HepG2 (cell line): ENCODE measurements around the gene BCL2L11. TPM values are rescaled to one million over a fixed set of nuclear protein-coding genes. Genes with fewer than 3 reads are reported as not detected.

Experiments used
- CAMTA2 ChIP-seq: sonication (generic); formaldehyde crosslinking; IDR thresholded peaks from 2 replicates; pipeline ENCODE4 v1.4.0; 2020; ENCODE audit warnings: mild to moderate bottlenecking, missing genetic modification reagents, borderline replicate concordance
- CERS6 ChIP-seq: sonication (generic); formaldehyde crosslinking; IDR thresholded peaks from 2 replicates; pipeline ENCODE4 v1.5.0; 2020; ENCODE audit warnings: missing genetic modification reagents
- EP300 ChIP-seq, 3 experiments: sonication (generic) in 1 of 3; formaldehyde crosslinking in 1 of 3; IDR thresholded peaks; 2 replicates each; pipeline versions ENCODE4 v1.5.1 to v1.6.1; 2011 to 2020; ENCODE audit warnings: low read depth in 2 of 3, low read length in 2 of 3, borderline replicate concordance in 1 of 3, improper control_type of control experiment in 1 of 3, mild to moderate bottlenecking in 1 of 3, missing genetic modification reagents in 1 of 3, moderate library complexity in 1 of 3
- HNRNPLL ChIP-seq: fragments of 200-400 bp; formaldehyde crosslinking; IDR thresholded peaks from 2 replicates; pipeline ENCODE4 v1.6.1; 2017; ENCODE audit warnings: mild to moderate bottlenecking, low read depth, low read length; ENCODE audit not compliant: poor library complexity, severe bottlenecking
- IRF1 ChIP-seq: sonication (generic); formaldehyde crosslinking; IDR thresholded peaks from 2 replicates; pipeline ENCODE4 v1.4.0; 2020; ENCODE audit warnings: low read depth, mild to moderate bottlenecking, missing genetic modification reagents
- LCORL ChIP-seq, 2 experiments: fragments of 450-650 bp in 1 of 2; sonication (generic) in 1 of 2; formaldehyde crosslinking in 1 of 2; IDR thresholded peaks; 2 replicates each; pipeline versions ENCODE4 v1.5.0 to v1.6.1; 2017 to 2020; ENCODE audit warnings: antibody characterized with exemption in 1 of 2, missing genetic modification reagents in 1 of 2
- NRL ChIP-seq: sonication (generic); formaldehyde crosslinking; IDR thresholded peaks from 2 replicates; pipeline ENCODE4 v1.5.0; 2020; ENCODE audit warnings: missing genetic modification reagents, mild to moderate bottlenecking, moderate library complexity, borderline replicate concordance
- RBAK ChIP-seq: sonication (generic); formaldehyde crosslinking; IDR thresholded peaks from 2 replicates; pipeline ENCODE4 v1.5.1; 2020; ENCODE audit warnings: mild to moderate bottlenecking, missing genetic modification reagents
- RFXAP ChIP-seq: sonication (generic); formaldehyde crosslinking; IDR thresholded peaks from 2 replicates; pipeline ENCODE4 v1.4.0; 2020; ENCODE audit warnings: missing genetic modification reagents, borderline replicate concordance
- SIX4 ChIP-seq: sonication (generic); formaldehyde crosslinking; IDR thresholded peaks from 2 replicates; pipeline ENCODE4 v1.4.0; 2020; ENCODE audit warnings: missing genetic modification reagents
- SMYD3 ChIP-seq: sonication (generic); formaldehyde crosslinking; IDR thresholded peaks from 2 replicates; pipeline ENCODE4 v1.8.1; 2023; ENCODE audit warnings: mild to moderate bottlenecking, missing genetic modification reagents
- SOX6 ChIP-seq, 2 experiments: fragments of 450-650 bp in 1 of 2; sonication (generic) in 1 of 2; formaldehyde crosslinking in 1 of 2; IDR thresholded peaks; 2 replicates each; pipeline versions ENCODE4 v1.4.0 to v1.6.1; 2017 to 2020; ENCODE audit warnings: antibody characterized with exemption in 1 of 2, mild to moderate bottlenecking in 1 of 2, missing genetic modification reagents in 1 of 2
- ZBTB7B ChIP-seq: sonication (generic); formaldehyde crosslinking; IDR thresholded peaks from 2 replicates; pipeline ENCODE4 v1.4.0; 2020; ENCODE audit warnings: missing genetic modification reagents
- ZNF101 ChIP-seq: sonication (generic); formaldehyde crosslinking; IDR thresholded peaks from 2 replicates; pipeline ENCODE4 v1.4.0; 2020; ENCODE audit warnings: mild to moderate bottlenecking, low read depth, missing genetic modification reagents, borderline replicate concordance
- ZNF382 ChIP-seq: sonication (generic); formaldehyde crosslinking; IDR thresholded peaks from 2 replicates; pipeline ENCODE4 v1.5.0; 2020; ENCODE audit warnings: missing genetic modification reagents, mild to moderate bottlenecking, borderline replicate concordance
- ZNF572 ChIP-seq: sonication (generic); formaldehyde crosslinking; IDR thresholded peaks from 2 replicates; pipeline ENCODE4 v1.5.1; 2020; ENCODE audit warnings: mild to moderate bottlenecking, missing genetic modification reagents
- ZNF737 ChIP-seq: sonication (generic); formaldehyde crosslinking; IDR thresholded peaks from 2 replicates; pipeline ENCODE4 v1.5.0; 2020; ENCODE audit warnings: missing genetic modification reagents, mild to moderate bottlenecking, borderline replicate concordance
- ZNF775 ChIP-seq: sonication (generic); formaldehyde crosslinking; IDR thresholded peaks from 2 replicates; pipeline ENCODE4 v1.4.0; 2020; ENCODE audit warnings: missing genetic modification reagents, mild to moderate bottlenecking, moderate library complexity, borderline replicate concordance
- ZNF782 ChIP-seq: sonication (generic); formaldehyde crosslinking; IDR thresholded peaks from 2 replicates; pipeline ENCODE4 v1.4.0; 2020; ENCODE audit warnings: missing genetic modification reagents, mild to moderate bottlenecking, borderline replicate concordance
- ZNF788 ChIP-seq: sonication (generic); formaldehyde crosslinking; IDR thresholded peaks from 2 replicates; pipeline ENCODE4 v1.5.0; 2020; ENCODE audit warnings: mild to moderate bottlenecking, missing genetic modification reagents, borderline replicate concordance
- polyA plus RNA-seq, 8 experiments: library from polyadenylated mRNA; depleted of rRNA in 3 of 8; stranded (reverse) in 7 of 8; unstranded in 1 of 8; fragments of >200 nt; fragmentation: Illumina TruSeq in 4 of 8; extraction: Trizol in 4 of 8; gene quantifications; 2 replicates each; pipeline versions ENCODE4 v1.2.1 to v1.2.3, GENCODE V29; 2011 to 2016; ENCODE audit warnings: low read depth in 4 of 8, missing spikeins in 1 of 8, mixed read lengths in 1 of 8; ENCODE audit not compliant: insufficient read depth in 1 of 8
- total RNA-seq, 5 experiments: library from RNA; depleted of rRNA; stranded (reverse); fragments of >200 nt; fragmentation: Illumina TruSeq; extraction: Trizol; gene quantifications; 2 replicates each; pipeline ENCODE4 v1.2.3, GENCODE V29; 2016; ENCODE audit warnings: low read depth in 1 of 5
- TF ChIP-seq, protein P1 (sequence below): sonication (generic); formaldehyde crosslinking; IDR thresholded peaks from 2 replicates; pipeline ENCODE4 v1.4.0; 2020; ENCODE audit warnings: mild to moderate bottlenecking, missing genetic modification reagents
- TF ChIP-seq, protein P2 (sequence below): sonication (generic); formaldehyde crosslinking; IDR thresholded peaks from 2 replicates; pipeline ENCODE4 v1.8.0; 2023; ENCODE audit warnings: mild to moderate bottlenecking, missing genetic modification reagents
- TF ChIP-seq, protein P3 (sequence below): sonication (generic); formaldehyde crosslinking; IDR thresholded peaks from 2 replicates; pipeline ENCODE4 v1.4.0; 2020; ENCODE audit warnings: mild to moderate bottlenecking, missing genetic modification reagents

Gene BCL2L11
- total and polyA plus RNA-seq, 2 of the 13 experiments (the other 11 are each of a cell fraction or from before 2014, with no cell fraction given), result 6.1 to 9.7 TPM

DNA sequence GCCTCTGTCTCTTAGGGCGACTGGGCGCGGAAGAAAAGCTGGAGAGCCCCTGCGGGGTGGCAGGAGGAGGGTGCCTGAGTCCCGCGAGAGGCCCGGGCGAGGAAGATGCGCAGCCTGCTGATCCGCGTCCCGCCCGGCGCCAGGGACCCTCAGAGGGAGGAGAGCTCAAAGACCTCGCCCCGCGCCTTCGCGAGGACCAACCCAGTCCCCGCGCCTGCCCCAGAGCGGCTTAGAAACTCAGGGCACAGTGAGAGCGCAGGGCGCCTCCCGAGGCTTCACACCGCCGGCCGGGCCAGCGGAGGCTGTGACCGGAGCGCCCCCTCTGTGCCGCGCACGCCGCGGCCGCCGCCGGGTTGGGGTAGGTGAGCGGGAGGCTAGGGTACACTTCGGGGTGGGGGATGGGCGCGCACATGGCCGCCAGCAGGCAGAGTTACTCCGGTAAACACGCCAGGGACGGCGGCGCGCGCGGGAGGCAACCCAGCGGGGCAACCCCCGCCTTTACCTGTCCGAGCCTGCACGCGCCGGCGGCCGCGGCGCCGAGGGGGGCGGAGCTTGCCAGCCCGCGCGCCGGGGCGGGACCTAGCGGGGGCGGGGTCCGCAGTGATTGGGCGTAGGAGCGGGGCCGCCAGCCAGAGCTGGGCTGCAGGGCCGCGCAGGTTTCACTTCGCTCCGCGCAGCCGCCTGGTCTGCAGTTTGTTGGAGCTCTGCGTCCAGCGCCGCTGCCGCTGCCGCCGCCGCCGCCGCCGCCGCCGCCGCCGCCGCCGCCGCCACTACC, at the start of gene BCL2L11 (continued):
- TF ChIP-seq SIX4 (CRISPR knock-in tag), result no peak; the same call in 1 of the 2 replicates
- peak; percentile 41; the same call in 1 of the 2 replicates for TF ChIP-seq ZNF775 (CRISPR knock-in tag)
- TF ChIP-seq, protein P1, sequence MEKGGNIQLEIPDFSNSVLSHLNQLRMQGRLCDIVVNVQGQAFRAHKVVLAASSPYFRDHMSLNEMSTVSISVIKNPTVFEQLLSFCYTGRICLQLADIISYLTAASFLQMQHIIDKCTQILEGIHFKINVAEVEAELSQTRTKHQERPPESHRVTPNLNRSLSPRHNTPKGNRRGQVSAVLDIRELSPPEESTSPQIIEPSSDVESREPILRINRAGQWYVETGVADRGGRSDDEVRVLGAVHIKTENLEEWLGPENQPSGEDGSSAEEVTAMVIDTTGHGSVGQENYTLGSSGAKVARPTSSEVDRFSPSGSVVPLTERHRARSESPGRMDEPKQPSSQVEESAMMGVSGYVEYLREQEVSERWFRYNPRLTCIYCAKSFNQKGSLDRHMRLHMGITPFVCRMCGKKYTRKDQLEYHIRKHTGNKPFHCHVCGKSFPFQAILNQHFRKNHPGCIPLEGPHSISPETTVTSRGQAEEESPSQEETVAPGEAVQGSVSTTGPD (CRISPR knock-in tag), result no peak
- TF ChIP-seq RBAK (CRISPR knock-in tag), result no peak
- TF ChIP-seq ZBTB7B (CRISPR knock-in tag), result peak; percentile 69; the same call in 1 of the 2 replicates
- TF ChIP-seq NRL, result peak; percentile 96
- no peak for TF ChIP-seq ZNF382 (CRISPR knock-in tag)
- no peak for TF ChIP-seq ZNF572
- TF ChIP-seq HNRNPLL, result peak; percentile 78
- TF ChIP-seq EP300 (IDR thresholded peaks at IDR 0.05; ENCODE audit: low read depth in 2 of 2, low read length in 2 of 2), result peak; percentile 50 to 59; a peak in 2 of 4 replicates
- TF ChIP-seq EP300 (CRISPR knock-in tag; IDR thresholded peaks at IDR 0.05; ENCODE audit: borderline replicate concordance), result no peak; the same call in 1 of the 2 replicates
- no peak for TF ChIP-seq ZNF737 (CRISPR knock-in tag)
- TF ChIP-seq ZNF788 (CRISPR knock-in tag), result peak; percentile 91
- TF ChIP-seq, protein P2, sequence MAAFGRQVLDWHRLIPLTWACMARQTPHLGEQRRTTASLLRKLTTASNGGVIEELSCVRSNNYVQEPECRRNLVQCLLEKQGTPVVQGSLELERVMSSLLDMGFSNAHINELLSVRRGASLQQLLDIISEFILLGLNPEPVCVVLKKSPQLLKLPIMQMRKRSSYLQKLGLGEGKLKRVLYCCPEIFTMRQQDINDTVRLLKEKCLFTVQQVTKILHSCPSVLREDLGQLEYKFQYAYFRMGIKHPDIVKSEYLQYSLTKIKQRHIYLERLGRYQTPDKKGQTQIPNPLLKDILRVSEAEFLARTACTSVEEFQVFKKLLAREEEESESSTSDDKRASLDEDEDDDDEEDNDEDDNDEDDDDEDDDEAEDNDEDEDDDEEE (CRISPR knock-in tag), result peak; percentile 88
- TF ChIP-seq ZNF782 (CRISPR knock-in tag), result peak; percentile 70; the same call in 1 of the 2 replicates
- no peak for TF ChIP-seq LCORL (IDR thresholded peaks at IDR 0.05)
- peak; percentile 93 for TF ChIP-seq LCORL (CRISPR knock-in tag; IDR thresholded peaks at IDR 0.05)
- no peak; the same call in none of the 2 replicates for TF ChIP-seq CAMTA2
- peak; percentile 91 for TF ChIP-seq IRF1 (CRISPR knock-in tag)
- TF ChIP-seq CERS6 (CRISPR knock-in tag), result no peak
- TF ChIP-seq, protein P3, sequence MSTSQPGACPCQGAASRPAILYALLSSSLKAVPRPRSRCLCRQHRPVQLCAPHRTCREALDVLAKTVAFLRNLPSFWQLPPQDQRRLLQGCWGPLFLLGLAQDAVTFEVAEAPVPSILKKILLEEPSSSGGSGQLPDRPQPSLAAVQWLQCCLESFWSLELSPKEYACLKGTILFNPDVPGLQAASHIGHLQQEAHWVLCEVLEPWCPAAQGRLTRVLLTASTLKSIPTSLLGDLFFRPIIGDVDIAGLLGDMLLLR (CRISPR knock-in tag), result peak; percentile 96
- TF ChIP-seq SOX6 (IDR thresholded peaks at IDR 0.05), result no peak
- peak; percentile 83 for TF ChIP-seq SOX6 (CRISPR knock-in tag; IDR thresholded peaks at IDR 0.05)
- TF ChIP-seq SMYD3 (CRISPR knock-in tag), result peak; percentile 94
- no peak; the same call in 1 of the 2 replicates for TF ChIP-seq ZNF101 (CRISPR knock-in tag)
- peak; percentile 92 for TF ChIP-seq RFXAP (CRISPR knock-in tag)
